NCI-H2196 treated with DMSO at 0.1 percent for 48 hours (cell line): ENCODE data around the gene CD101.
A peak's percentile ranks its signal among the peaks of the same experiment; 100 is the strongest.
"Not testable (repeated sequence)": the region's sequence is repeated elsewhere in the genome, so short reads cannot be mapped to it uniquely, and the experiment has no call there.

Experiments used
- DNase-seq: peaks from one replicate; lab custom pipeline; 2025; ENCODE audit not compliant: unreplicated experiment; lab: John Stamatoyannopoulos, UW

The CD101 gene, protein sequence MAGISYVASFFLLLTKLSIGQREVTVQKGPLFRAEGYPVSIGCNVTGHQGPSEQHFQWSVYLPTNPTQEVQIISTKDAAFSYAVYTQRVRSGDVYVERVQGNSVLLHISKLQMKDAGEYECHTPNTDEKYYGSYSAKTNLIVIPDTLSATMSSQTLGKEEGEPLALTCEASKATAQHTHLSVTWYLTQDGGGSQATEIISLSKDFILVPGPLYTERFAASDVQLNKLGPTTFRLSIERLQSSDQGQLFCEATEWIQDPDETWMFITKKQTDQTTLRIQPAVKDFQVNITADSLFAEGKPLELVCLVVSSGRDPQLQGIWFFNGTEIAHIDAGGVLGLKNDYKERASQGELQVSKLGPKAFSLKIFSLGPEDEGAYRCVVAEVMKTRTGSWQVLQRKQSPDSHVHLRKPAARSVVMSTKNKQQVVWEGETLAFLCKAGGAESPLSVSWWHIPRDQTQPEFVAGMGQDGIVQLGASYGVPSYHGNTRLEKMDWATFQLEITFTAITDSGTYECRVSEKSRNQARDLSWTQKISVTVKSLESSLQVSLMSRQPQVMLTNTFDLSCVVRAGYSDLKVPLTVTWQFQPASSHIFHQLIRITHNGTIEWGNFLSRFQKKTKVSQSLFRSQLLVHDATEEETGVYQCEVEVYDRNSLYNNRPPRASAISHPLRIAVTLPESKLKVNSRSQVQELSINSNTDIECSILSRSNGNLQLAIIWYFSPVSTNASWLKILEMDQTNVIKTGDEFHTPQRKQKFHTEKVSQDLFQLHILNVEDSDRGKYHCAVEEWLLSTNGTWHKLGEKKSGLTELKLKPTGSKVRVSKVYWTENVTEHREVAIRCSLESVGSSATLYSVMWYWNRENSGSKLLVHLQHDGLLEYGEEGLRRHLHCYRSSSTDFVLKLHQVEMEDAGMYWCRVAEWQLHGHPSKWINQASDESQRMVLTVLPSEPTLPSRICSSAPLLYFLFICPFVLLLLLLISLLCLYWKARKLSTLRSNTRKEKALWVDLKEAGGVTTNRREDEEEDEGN

DNA sequence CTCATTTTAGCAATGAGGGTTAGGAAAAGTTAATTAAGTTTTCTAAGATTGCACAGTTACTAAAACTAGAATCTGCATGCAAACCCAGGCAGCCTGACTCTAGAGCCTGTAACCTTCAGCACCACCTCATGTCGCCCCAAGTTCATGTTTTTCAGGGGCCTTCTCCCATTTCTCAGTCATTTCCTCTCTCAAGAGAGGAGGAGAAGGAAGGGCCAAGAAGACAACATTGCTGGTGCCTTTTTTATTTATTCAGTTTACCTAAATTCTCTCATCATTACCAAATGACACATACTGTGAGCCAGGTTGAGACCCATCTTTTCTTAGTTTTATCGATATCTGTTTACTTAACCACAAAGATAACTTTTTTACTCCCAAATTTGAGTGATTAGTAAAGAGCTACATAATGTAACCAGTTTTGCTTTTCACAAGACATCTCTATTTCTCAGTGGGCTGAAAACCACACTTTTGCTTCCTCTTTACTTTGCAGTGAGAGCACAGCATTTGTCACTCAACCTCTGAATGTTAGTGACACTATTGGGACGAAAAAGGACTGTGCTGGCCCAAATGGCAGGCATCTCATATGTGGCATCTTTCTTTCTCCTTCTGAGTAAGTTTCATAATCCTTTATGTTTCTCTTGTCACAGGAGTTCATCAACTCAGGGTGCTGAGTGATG, at the start of gene CD101:
TSS of gene CD101 (plus strand) at position 507 of the 674 bp plus-strand sequence. CDS start at position 565, 58 bp downstream.
- no peak for DNase-seq

DNA sequence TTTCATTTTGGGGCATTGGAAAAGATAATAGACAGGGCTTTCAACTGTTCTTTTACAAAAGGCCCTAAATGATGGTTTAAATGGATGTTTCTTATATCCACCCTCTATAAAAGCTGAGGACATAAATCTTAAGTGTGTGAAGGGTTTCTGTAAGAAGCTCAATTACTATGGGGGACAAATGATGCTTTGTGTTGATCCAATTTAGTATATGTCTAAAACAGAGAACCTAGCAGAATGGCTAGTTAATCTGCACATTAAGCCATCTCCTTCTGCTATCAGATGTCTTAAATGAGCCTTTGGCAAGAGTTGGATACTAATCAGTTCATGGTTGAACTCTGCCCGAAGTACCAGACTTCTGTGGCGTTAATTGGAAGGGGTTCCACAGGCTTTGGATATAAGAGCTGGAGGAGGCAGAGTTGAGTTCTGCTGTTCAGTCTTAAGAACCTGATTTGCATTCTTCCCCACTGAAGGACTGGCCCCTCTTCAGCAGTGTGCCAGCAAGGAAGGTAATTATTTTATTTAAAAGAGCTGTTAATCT, 48.8 kb upstream of the CD101 start:
- no peak for DNase-seq

DNA sequence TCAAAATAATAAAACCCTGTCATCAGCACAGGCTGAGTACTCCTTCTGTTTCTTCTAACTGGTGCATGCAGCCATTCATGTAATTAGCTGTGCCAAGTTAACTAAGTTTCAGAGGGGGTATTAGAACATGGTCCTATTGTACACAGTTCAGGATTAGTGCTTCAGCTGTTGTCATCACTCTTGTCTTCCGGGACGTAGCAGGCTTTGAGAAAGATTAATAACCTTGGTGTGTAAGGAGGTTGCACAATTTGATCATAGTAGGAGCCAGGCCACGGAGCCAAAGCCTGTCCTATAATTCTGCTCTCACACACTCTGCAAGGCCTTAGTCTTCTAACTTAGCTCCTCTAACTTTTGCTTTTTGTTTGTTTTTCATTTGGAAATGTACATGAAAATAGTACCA, 47.1 kb upstream of the CD101 start:
- DNase-seq, result no peak

DNA sequence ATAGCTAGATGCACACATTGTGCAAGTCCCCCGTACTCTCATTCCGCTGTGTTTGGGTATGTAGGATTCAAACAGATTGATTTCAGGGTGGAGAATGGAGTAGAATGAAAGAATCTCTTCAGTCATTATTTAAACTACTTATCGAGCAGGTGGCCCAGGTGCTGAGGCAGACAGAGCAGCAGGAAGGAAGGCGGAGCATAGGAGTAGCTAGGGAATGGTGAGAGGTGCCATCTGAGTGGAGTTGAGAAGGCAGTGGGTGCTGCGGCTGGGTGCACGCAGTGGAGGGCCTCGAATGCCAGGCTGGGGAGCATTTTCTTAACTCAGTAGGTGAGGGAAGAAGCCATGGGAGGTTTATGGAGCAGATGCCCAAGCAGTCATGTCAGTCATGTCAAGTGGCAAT, 45.2 kb upstream of the CD101 start:
- DNase-seq, result peak; percentile 15

DNA sequence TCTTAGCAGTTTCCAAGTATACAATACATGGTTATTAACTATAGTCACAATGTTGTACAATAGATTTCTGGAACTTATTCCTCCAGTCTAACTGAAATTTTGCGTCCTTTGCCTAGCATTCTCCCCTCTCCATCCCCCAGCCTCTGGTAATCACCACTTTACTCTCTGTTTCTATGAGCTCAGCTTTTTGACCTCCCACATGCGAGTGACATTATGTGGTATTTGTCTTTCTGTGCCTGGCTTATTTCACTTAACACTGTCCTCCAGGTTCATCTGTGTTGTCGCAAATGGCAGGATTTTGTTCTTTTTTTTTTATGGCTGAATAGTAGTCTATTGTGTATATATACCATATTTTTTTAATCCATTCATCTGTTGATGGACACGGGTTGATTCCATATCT, 43.9 kb upstream of the CD101 start:
- no peak for DNase-seq

DNA sequence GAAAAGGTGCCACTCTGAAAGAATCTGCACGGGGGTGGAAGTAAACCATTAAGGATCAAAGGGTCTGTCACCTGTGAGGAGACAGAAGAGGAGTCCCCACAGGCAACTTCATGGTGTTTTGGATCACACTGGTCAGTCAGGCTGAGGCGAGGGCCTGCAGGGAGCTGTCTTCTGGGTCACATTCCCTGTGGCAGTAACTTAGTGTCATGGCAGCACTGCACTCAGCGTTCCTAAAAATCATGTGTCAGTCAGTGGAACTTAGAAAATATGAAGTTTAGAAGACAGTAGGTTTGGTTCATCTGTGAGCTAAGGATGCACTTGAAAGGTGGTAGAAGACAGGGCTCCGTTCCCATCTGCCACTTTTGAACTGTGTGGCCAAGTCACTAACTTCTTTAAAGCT, 43.5 kb upstream of the CD101 start:
- no peak for DNase-seq

DNA sequence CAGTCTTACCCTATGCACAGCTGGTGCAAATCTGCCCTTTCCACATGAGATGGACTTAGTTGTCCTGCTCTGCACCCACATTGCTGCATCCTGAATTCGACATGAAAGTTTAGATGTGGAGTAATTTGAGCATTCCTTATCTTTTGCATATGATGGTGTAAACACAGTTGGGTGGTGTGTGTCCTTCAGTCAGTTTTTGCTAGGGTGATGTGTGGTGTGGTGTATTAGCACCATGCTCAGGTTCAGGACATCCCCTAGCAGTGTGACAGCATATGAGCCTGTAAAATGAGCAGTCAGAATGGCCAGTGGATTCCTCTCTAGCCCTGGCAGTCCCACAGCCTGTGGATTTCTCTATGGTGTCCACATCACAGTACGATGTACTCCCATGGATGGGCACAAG, 42.6 kb upstream of the CD101 start:
- DNase-seq, result no peak

DNA sequence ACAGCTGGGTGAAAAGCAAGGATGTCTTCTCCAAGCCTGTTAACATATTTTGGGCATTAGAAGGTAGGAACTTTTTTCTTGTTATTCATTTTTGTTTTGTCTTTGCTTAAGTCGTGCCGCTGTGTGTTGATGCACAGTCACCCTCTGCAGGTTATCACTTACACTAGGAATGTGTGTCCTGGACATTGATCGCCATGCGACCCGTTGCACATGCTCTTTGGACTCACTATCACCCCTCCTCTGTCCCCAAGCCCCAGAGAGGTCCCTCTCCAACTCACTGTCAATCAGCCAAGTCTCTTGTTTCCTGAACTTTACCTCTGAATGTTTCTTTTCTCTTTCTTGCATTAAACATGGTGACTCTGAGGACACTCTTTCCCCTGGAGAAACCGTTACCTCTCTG, 40.0 kb upstream of the CD101 start:
- no peak for DNase-seq

DNA sequence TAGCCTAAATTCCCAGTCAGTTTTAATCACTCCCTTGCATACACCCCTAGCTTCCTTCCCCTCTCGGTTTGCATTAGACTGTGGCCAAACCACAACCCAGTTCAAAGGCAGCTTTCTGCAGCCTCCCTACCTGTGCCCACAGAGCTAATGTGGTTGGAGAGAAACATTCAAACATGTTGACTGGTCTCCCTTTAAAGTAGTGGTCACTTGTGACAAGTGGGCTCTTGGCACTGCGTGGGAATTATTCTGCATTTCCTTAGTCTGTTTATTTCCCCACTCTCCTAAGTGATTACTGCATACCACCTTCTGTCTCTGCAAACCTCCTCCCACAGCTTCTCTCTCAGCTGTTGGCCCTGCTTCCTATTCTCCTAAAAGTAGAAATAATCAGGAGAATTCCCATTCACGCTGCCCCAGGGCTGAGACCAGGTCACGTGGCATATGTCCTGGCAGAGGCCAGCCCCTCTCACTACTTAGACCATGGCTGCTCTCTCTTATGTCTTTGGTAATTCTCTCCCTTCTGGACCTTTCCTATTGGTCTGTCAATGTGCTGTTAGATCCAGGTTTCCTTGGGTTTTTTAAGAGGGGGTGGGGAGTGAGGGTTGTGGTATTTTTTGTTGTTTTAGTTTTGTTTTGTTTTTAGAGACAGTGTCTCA, 38.4 kb upstream of the CD101 start:
- no peak for DNase-seq

DNA sequence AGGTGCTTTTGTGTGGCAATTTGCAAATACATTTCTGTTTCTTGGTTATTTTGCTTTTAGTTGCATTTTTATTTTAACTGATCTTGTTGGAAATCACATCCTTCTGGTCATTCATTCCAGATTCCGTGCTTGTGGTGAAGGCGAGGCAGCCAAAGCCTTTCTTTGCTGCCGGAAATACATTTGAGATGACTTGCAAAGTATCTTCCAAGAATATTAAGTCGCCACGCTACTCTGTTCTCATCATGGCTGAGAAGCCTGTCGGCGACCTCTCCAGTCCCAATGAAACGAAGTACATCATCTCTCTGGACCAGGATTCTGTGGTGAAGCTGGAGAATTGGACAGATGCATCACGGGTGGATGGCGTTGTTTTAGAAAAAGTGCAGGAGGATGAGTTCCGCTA, 34.8 kb upstream of the CD101 start:
- no peak for DNase-seq

DNA sequence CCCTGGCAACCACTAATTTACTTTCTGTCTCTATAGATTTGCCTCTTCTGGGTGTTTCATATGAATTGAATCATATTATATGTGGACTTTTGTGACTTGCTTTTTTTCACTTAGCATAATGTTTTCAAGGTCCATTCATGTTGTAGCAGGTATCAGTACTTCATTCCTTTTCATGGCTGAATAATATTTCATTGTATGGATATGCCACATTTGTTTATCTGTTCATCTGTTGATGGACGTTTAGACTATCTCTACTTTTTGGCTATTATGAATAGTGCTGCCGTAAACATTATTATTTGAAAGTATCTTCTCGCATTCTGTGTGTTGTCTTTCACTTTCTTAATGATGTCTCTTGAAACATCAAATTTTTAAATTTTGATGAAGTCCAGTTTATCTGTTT, 32.8 kb upstream of the CD101 start:
- DNase-seq, result no peak

DNA sequence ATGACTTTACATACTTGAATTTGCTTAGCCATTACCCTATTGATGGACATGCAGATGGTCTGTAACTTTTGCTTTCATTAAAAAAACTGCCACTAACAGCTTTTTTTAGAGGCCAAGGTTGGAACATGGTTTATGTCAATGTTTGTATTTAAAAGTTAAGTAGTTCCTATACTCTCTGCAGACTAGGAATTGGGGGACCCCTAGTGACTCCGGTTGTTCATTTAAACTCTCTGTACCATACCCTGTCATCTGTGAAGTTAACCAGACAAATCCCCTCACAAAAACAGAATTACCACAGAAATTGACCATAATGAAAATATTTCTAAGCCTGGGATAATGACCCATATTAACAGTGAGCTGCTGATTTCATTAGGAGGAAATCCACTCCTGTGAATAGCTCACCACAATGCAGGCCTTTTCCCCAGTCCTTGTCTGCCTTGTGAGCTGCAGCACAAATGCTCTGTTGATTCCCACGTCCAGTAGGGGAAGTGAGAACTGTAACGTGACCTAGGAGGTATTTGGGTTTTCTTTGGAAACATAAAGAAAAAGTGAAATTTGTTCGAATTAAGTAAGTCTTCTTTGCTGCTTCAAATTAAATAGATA, 30.2 kb upstream of the CD101 start:
- no peak for DNase-seq

DNA sequence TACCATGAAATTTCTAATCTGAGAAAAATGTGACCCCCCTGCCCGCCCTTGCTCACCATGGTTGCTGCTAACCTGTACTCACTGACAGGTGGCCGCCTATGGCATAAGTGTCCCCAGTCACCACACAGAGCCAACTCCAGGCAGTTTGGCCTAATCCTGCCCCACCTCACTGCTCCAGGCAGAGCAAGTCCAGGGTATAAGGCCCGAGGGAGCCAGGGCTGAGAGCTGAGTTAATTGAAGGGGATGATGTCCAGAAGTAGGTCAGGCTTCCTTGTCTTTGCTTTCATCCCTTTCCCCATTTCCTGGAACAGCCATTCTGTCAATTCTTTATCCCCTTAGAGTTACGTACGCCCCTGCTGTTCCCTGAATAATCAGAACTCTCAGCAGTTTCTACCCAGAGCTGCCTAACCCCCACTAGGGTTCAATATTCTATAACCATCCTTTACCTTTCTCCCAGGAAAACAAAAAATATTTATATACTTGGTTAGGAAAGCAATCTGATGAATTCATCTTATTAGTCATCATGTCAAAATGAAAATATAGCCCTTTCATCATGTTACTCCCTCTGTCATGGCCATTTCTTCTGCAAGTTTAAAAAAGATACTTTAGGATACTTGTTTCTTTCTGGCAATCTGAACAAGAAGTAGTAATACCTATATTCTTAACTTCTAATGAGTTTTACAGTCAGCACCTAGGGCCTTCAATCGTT, 29.4 kb upstream of the CD101 start:
- no peak for DNase-seq

DNA sequence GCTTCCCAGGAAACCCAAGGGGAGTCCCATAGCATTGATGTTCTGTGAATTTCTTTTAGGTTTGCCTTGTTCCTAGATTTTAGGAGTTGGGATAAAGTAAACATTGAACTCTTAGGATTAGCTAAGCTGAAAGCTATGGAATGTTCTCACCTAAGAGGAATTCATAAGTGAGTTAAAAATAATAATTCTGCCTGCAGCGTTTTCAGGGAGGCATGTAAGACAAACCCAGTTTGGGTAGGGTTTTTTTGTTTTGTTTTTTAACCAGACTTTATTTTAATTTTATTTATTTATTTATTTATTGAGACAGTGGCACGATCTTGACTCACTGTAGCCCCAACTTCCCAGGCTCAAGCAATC, 28.9 kb upstream of the CD101 start:
- no peak for DNase-seq

DNA sequence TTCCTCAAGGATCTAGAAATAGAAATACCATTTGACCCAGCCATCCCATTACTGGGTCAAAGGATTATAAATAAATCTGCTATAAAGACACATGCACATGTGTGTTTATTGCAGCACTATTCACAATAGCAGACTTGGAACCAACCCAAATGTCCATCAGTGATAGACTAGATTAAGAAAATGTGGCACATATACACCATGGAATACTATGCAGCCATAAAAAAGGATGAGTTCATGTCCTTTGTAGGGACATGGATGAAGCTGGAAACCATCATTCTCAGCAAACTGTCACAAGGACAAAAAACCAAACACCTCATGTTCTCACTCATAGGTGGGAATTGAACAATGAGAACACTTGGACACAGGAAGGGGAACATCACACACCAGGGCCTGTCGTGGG, 21.3 kb upstream of the CD101 start:
- DNase-seq, result not testable (repeated sequence)

DNA sequence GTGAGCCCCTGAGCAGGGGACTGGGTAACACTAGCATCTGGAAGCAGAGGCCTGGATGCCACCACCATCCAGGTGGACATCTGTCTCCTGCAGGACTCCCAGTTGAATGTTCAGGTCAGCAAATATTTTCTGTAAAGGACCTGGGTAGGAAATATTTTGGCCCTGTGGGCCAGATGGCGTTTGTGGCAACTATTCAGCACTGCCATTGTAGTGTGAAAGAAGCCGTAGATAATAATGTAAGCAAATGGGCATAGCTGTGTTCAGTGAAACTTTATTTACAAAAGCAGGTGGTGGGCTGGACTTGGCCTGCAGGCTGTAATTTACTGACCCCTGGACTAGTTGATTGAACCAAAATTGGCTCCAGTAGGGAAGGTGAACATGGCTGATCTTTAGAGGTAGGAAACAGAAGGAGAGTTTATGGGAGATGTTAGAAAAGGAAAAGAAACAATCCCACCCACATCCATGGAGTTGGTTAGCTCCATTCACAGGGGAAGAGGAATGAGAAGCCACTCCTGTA, 20.0 kb upstream of the CD101 start:
- no peak for DNase-seq

DNA sequence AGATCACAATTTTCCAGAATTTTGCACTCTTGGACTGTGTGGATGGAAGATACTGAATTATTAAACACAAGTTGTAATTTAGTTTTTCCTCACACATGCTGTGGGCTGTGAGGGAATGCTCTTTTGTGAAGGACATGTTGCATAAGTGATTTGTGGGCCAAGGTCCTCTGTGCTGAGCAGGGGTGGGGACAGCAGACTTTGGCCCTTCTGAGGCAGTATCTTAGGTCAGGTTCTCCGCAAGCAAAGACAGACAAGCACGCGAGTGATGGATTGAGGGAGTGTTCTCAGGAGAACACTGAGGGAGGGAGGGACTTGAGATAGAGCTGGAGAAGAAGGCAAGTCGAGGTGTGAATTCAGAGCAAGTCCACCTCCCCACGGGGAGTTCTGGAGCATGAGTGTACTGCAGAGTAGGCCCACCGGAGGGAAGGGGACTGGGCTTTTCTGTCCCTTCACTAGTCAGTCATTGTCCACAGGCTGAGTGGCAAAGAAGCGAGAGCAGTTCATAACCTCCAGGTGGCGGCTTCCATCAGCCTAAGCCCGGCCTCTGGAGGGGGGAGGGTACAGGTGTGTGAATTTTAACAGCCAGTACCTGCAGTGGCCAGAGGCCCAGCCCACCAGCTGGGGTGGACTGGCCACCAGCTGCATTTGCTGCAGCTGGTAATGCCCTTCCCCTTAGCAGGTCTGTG, 19.1 kb upstream of the CD101 start:
- DNase-seq, result no peak

DNA sequence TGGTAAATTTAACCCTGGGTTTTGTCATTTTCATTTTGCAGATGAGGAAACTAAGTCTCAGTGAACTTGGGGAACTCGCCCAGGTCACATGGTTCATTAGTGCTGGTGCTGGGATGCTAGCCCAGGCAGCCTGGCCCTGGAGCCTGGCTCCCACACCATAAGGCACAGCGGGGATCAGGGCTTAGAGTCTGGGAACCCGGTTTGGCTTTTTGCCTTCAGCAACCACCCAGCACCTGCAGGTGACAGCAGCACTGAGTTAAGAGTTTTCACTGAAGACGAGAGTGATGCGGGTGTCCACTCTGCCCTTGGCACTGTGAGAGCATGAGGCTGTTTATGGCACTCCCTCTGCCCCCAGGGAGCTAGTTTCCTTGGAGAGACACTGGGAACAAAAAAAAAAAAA, 18.4 kb upstream of the CD101 start:
- no peak for DNase-seq

DNA sequence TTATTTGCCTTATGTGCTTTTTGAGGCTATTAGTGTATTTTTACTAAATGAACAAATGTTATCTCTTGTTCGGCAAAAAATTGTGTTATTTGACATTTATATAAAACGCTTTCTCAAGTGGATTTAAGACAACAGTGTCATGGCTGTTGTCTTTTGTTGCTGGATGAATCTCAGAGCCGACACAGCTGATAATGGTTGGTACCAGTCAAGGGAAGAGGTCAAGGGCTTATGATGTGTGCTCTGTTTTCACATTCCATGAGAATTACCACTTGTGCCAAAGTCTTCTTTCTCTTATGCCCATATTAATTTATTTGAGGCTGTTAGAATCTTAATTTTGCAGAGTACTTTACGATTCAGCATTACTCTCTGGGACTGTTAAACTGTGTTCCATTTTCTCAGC, 17.9 kb upstream of the CD101 start:
- no peak for DNase-seq
